Mesenchymal stem cell (in vitro differentiated cells and primary cell): Measurements from ENCODE around the gene CLEC1B.

Experiments
- DNase-seq: peaks from one replicate; pipeline ENCODE4 v3.0.0-alpha.2; 2013
- H2AFZ ChIP-seq: one replicate; pipeline ENCODE4 v1.6.1; 2013; ENCODE audit warnings: low read depth, mild to moderate bottlenecking, control low read depth, inconsistent platforms, low read length, moderate library complexity
- H2AK5ac ChIP-seq: 2 replicates; pipeline ENCODE4 v1.6.1; 2013; ENCODE audit warnings: low read length, moderate library complexity, mild to moderate bottlenecking, inconsistent platforms; ENCODE audit not compliant: severe bottlenecking
- H2BK120ac ChIP-seq: one replicate; pipeline ENCODE4 v1.6.1; 2013; ENCODE audit warnings: low read depth, mild to moderate bottlenecking, inconsistent platforms, low read length, moderate library complexity
- H2BK12ac ChIP-seq, 2 experiments: one replicate each; pipeline ENCODE4 v1.6.1; 2013; ENCODE audit warnings: inconsistent platforms in 2 of 2, low read length in 2 of 2, mild to moderate bottlenecking in 2 of 2, moderate library complexity in 2 of 2, control low read depth in 1 of 2
- H2BK15ac ChIP-seq: one replicate; pipeline ENCODE4 v1.6.1; 2013; ENCODE audit warnings: mild to moderate bottlenecking, low read depth, inconsistent platforms; ENCODE audit not compliant: poor library complexity, severe bottlenecking
- H2BK5ac ChIP-seq: 2 replicates; pipeline ENCODE4 v1.6.1; 2013; ENCODE audit warnings: low read depth, mild to moderate bottlenecking, low read length, control low read depth, inconsistent platforms; ENCODE audit not compliant: poor library complexity, severe bottlenecking
- H3K14ac ChIP-seq, 2 experiments: one replicate each; pipeline ENCODE4 v1.6.1; 2013; ENCODE audit warnings: inconsistent platforms in 2 of 2, low read length in 2 of 2, control low read depth in 1 of 2, mild to moderate bottlenecking in 1 of 2, moderate library complexity in 1 of 2
- H3K18ac ChIP-seq, 2 experiments: one replicate each; pipeline ENCODE4 v1.6.1; 2013; ENCODE audit warnings: inconsistent platforms in 2 of 2, low read length in 2 of 2, control low read depth in 1 of 2, low read depth in 1 of 2, mild to moderate bottlenecking in 1 of 2
- H3K23ac ChIP-seq, 2 experiments: one replicate each; pipeline ENCODE4 v1.6.1; 2013; ENCODE audit warnings: inconsistent platforms in 2 of 2, low read length in 2 of 2, mild to moderate bottlenecking in 2 of 2, moderate library complexity in 2 of 2, control low read depth in 1 of 2
- H3K27ac ChIP-seq: 2 replicates; pipeline ENCODE4 v1.5.1; 2013; ENCODE audit warnings: mild to moderate bottlenecking, moderate library complexity, low read length, control low read depth, inconsistent platforms; ENCODE audit not compliant: poor library complexity, severe bottlenecking
- H3K27me3 ChIP-seq, 2 experiments: 2 replicates each; pipeline versions ENCODE4 v1.6.1 to v1.7.0; 2013; ENCODE audit warnings: low read length in 2 of 2, mild to moderate bottlenecking in 2 of 2, moderate library complexity in 2 of 2, control low read depth in 1 of 2, inconsistent platforms in 1 of 2; ENCODE audit not compliant: control insufficient read depth in 1 of 2, insufficient read depth in 1 of 2
- H3K36me3 ChIP-seq, 2 experiments: 2 replicates each; pipeline versions ENCODE4 v1.6.1 to v1.7.0; 2013; ENCODE audit warnings: low read length in 2 of 2, control low read depth in 1 of 2, inconsistent platforms in 1 of 2, low read depth in 1 of 2, mild to moderate bottlenecking in 1 of 2; ENCODE audit not compliant: insufficient read depth in 2 of 2, control insufficient read depth in 1 of 2
- H3K4ac ChIP-seq, 2 experiments: one replicate each; pipeline ENCODE4 v1.6.1; 2013; ENCODE audit warnings: inconsistent platforms in 2 of 2, low read length in 2 of 2, mild to moderate bottlenecking in 2 of 2, moderate library complexity in 2 of 2, control low read depth in 1 of 2, low read depth in 1 of 2
- H3K4me1 ChIP-seq: 2 replicates; pipeline ENCODE4 v1.6.1; 2013; ENCODE audit warnings: low read depth, low read length, control low read depth; ENCODE audit not compliant: control insufficient read depth, insufficient read depth
- H3K4me2 ChIP-seq: 2 replicates; pipeline ENCODE4 v1.6.1; 2013; ENCODE audit warnings: low read length, mild to moderate bottlenecking, inconsistent platforms; ENCODE audit not compliant: poor library complexity, severe bottlenecking
- H3K4me3 ChIP-seq, 2 experiments: 2 replicates each; pipeline versions ENCODE4 v1.5.1 to v1.7.0; 2013; ENCODE audit warnings: low read length in 2 of 2, mild to moderate bottlenecking in 2 of 2, control low read depth in 1 of 2, low read depth in 1 of 2; ENCODE audit not compliant: insufficient read depth in 1 of 2
- H3K79me1 ChIP-seq: replicated peaks from 2 replicates; pipeline ENCODE4 v1.6.1; 2013; ENCODE audit warnings: mild to moderate bottlenecking, control low read depth, low read length, inconsistent platforms; ENCODE audit not compliant: poor library complexity, severe bottlenecking
- H3K9ac ChIP-seq: 2 replicates; pipeline ENCODE4 v1.7.0; 2013; ENCODE audit warnings: mild to moderate bottlenecking, low read length, moderate library complexity
- H3K9me3 ChIP-seq: 2 replicates; pipeline ENCODE4 v1.7.0; 2013; ENCODE audit warnings: mild to moderate bottlenecking, low read length; ENCODE audit not compliant: control insufficient read depth
- H4K8ac ChIP-seq: one replicate; pipeline ENCODE4 v1.6.1; 2013; ENCODE audit warnings: inconsistent platforms, mild to moderate bottlenecking, low read length, moderate library complexity
- H4K91ac ChIP-seq: one replicate; pipeline ENCODE4 v1.6.1; 2013; ENCODE audit warnings: mild to moderate bottlenecking, low read length, inconsistent platforms
- whole genome bisulfite sequencing: methylation state at CpG from one replicate; pipeline ENCODE4 v1.1.7; 2013; ENCODE audit warnings: mixed read lengths; 5-methylcytosine and 5-hydroxymethylcytosine counted together

Gene CLEC1B

DNA sequence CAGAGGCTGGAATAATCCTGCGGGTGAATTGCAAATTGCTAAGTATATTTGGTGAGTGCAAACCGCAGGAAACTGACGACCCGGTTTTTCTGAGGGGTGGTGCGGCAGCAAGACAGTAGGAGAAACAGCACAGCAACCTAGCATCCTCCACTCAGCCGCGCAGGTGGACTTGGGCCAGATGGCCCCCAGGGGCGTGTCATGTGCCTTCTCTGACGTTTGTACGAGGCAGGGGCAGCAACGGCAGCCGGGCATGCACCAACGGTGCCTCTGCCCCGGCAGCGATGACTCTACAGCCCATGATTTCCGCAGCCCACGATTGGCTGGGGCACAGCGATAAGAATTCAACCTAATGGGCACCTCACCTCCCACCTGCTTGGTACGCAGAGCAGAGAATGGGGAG is 55.7 kb downstream of the CLEC1B start:
- 85% methylated on average over 19 of the region's 19 CpGs for WGBS
- peak overlapping the region; percentile 39 for H3K9ac ChIP-seq

More for the DNA sequence above, 55.7 kb downstream of the CLEC1B start:
- no peak overlapping the region for H2AK5ac ChIP-seq
- H3K18ac ChIP-seq: no peak overlapping the region
- H3K9me3 ChIP-seq: no peaks in the 10 kb centered on the region
- H2BK15ac ChIP-seq: no peak overlapping the region
- no peak overlapping the region for H2BK5ac ChIP-seq
- H3K36me3 ChIP-seq: no peaks in the 10 kb centered on the region
- H3K23ac ChIP-seq: no peak overlapping the region
- H3K27me3 ChIP-seq: peaks cover 8 to 13% of the 10 kb centered on the region in 2 experiments
- H2BK120ac ChIP-seq: no peak overlapping the region
- no peak overlapping the region for H3K4ac ChIP-seq
- no peak for DNase-seq
- no peak overlapping the region for H2AFZ ChIP-seq
- H3K27ac ChIP-seq: no peak overlapping the region
- no peaks in the 10 kb centered on the region for H3K79me1 ChIP-seq
- no peak overlapping the region for H3K4me2 ChIP-seq
- no peak overlapping the region for H4K91ac ChIP-seq
- no peak overlapping the region for H2BK12ac ChIP-seq
- no peaks in the 10 kb centered on the region for H3K4me1 ChIP-seq
- H3K4me3 ChIP-seq: peak overlapping the region in 1 of 2 experiments; percentile 34
- peak overlapping the region in 1 of 2 experiments; percentile 87 for H3K14ac ChIP-seq
- H4K8ac ChIP-seq: no peak overlapping the region
